HepG2 (cell line): ENCODE measurements around the gene ZNF567. TPM values are rescaled to one million over a fixed set of nuclear protein-coding genes. Genes with fewer than 3 reads are reported as not detected.

Source experiments
- ATAC-seq: fragments of 200-7000 bp; cut with Tn5 transposase; 3 replicates; pipeline ENCODE4 v1.9.1; 2020; ENCODE audit warnings: mild to moderate bottlenecking, moderate library complexity
- BruUV-seq: library from RNA; stranded (reverse); fragments of 400-500 nt; replicated peaks from 2 replicates; lab custom pipeline; 2021; lab: Mats Ljungman, UMichigan
- CTCF ChIA-PET: fragments of 300-600 bp; formaldehyde crosslinking; extraction: SDS; loops from one replicate; lab custom pipeline; 2021; ENCODE audit warnings: low total read pairs, inconsistent platforms, low intra/inter-chr PET ratio; lab: Yijun Ruan, JAX
- POLR2A ChIA-PET: fragments of 350-600 bp; sonication (Branson Sonifier 250); formaldehyde crosslinking; loops from one replicate; lab custom pipeline; 2020; ENCODE audit warnings: antibody characterized with exemption, inconsistent platforms; lab: Yijun Ruan, JAX
- DNase-seq: peaks from one replicate; pipeline ENCODE4 v3.0.0-alpha.2; 2015; ENCODE audit warnings: low spot score
- FAIRE-seq: peaks from 3 replicates; lab custom pipeline; 2011; peaks lifted over from hg19 to GRCh38; lab: Jason Lieb, UNC
- H2AFZ ChIP-seq: one replicate; pipeline ENCODE4 v1.6.1; 2011; ENCODE audit warnings: low read length, inconsistent platforms
- H3K27ac ChIP-seq: fragments of 300-600 bp; 3 replicates; pipeline ENCODE4 v1.8.0; 2011; ENCODE audit warnings: mixed run types, mild to moderate bottlenecking, mixed read lengths, low read length, inconsistent platforms; ENCODE audit not compliant: insufficient read depth; ENCODE audit errors: extremely low read length
- H3K27me3 ChIP-seq, 2 experiments: fragments of 200-600 bp in 1 of 2; 2 replicates in 1 of 2; 3 replicates in 1 of 2; pipeline versions ENCODE4 v1.6.0 to v1.8.0; 2011; ENCODE audit warnings: low read length in 2 of 2, mild to moderate bottlenecking in 2 of 2, moderate library complexity in 2 of 2, inconsistent platforms in 1 of 2; ENCODE audit not compliant: insufficient read depth in 2 of 2, control insufficient read depth in 1 of 2
- H3K36me3 ChIP-seq, 2 experiments: fragments of 200-600 bp in 1 of 2; replicated peaks in 1 of 2; 2 replicates in 1 of 2; 3 replicates in 1 of 2; pipeline versions ENCODE4 v1.5.1 to v1.8.0; 2011; ENCODE audit warnings: low read length in 2 of 2, inconsistent platforms in 1 of 2; ENCODE audit not compliant: insufficient read depth in 2 of 2, control insufficient read depth in 1 of 2
- H3K4me1 ChIP-seq: 2 replicates; pipeline ENCODE4 v1.5.1; 2012; ENCODE audit warnings: low read length, inconsistent platforms; ENCODE audit not compliant: insufficient read depth
- H3K4me2 ChIP-seq: 2 replicates; pipeline ENCODE4 v1.6.0; 2011; ENCODE audit warnings: low read depth, low read length, inconsistent platforms
- H3K4me3 ChIP-seq, 3 experiments: fragments of 200-600 bp in 1 of 3; sonication (generic), shearing (Covaris generic) in 1 of 3; replicated peaks in 1 of 3; 2 replicates each; pipeline ENCODE4 v1.5.1; 2011 to 2016; ENCODE audit warnings: low read length in 3 of 3, inconsistent platforms in 2 of 3, low read depth in 2 of 3, mild to moderate bottlenecking in 2 of 3, control low read depth in 1 of 3, mixed read lengths in 1 of 3; ENCODE audit not compliant: insufficient read depth in 1 of 3
- H3K79me2 ChIP-seq: one replicate; pipeline ENCODE4 v1.6.1; 2011; ENCODE audit warnings: low read length, inconsistent platforms; ENCODE audit not compliant: insufficient read depth
- H3K9ac ChIP-seq: 2 replicates; pipeline ENCODE4 v1.6.0; 2011; ENCODE audit warnings: mild to moderate bottlenecking, low read depth, low read length, inconsistent platforms; ENCODE audit not compliant: insufficient read depth
- H3K9me3 ChIP-seq: 2 replicates; pipeline ENCODE4 v1.5.1; 2012; ENCODE audit warnings: mild to moderate bottlenecking, low read length
- H4K20me1 ChIP-seq: 2 replicates; pipeline ENCODE4 v1.6.0; 2011; ENCODE audit warnings: inconsistent platforms, mild to moderate bottlenecking, low read length, moderate library complexity; ENCODE audit not compliant: insufficient read depth
- ATF4 ChIP-seq, 2 experiments: fragments of 450-650 bp in 1 of 2; sonication (generic) in 1 of 2; formaldehyde crosslinking; IDR thresholded peaks; 2 replicates each; pipeline versions ENCODE4 v1.5.0 to v1.8.0; 2020 to 2022; ENCODE audit warnings: mild to moderate bottlenecking in 1 of 2, missing genetic modification reagents in 1 of 2
- ATRX ChIP-seq: sonication (generic); formaldehyde crosslinking; IDR thresholded peaks from 2 replicates; pipeline ENCODE4 v1.4.0; 2020; ENCODE audit warnings: missing genetic modification reagents, borderline replicate concordance
- CREB1 ChIP-seq, 2 experiments: fragments of 450-650 bp in 1 of 2; IDR thresholded peaks; 2 replicates each; pipeline ENCODE4 v1.6.1; 2016 to 2017; ENCODE audit warnings: control low read depth in 1 of 2, mild to moderate bottlenecking in 1 of 2, missing compliant biosample characterization in 1 of 2, missing genetic modification characterization in 1 of 2
- HNF1A ChIP-seq, 2 experiments: sonication (generic) in 1 of 2; formaldehyde crosslinking in 1 of 2; IDR thresholded peaks; 2 replicates each; pipeline versions ENCODE4 v1.4.0 to v1.6.1; 2016 to 2020; ENCODE audit warnings: borderline replicate concordance in 1 of 2, low read depth in 1 of 2, mild to moderate bottlenecking in 1 of 2, missing genetic modification reagents in 1 of 2
- KDM6A ChIP-seq: IDR thresholded peaks from 2 replicates; pipeline ENCODE4 v1.6.1; 2016; ENCODE audit warnings: low read depth
- LRRFIP1 ChIP-seq: sonication (generic); formaldehyde crosslinking; conservative IDR thresholded peaks from 2 replicates; pipeline ENCODE4 v1.4.0; 2020; ENCODE audit warnings: missing genetic modification reagents
- ZFP91 ChIP-seq: sonication (generic); formaldehyde crosslinking; IDR thresholded peaks from 2 replicates; pipeline ENCODE4 v1.9.0; 2022; ENCODE audit warnings: missing genetic modification reagents, mild to moderate bottlenecking, borderline replicate concordance
- ZNF33B ChIP-seq: sonication (generic); formaldehyde crosslinking; IDR thresholded peaks from 2 replicates; pipeline ENCODE4 v1.5.1; 2020; ENCODE audit warnings: mild to moderate bottlenecking, missing genetic modification reagents
- ZNF34 ChIP-seq: sonication (generic); formaldehyde crosslinking; IDR thresholded peaks from 2 replicates; pipeline ENCODE4 v1.4.0; 2020; ENCODE audit warnings: mild to moderate bottlenecking, missing genetic modification reagents, borderline replicate concordance
- ZNF644 ChIP-seq: IDR thresholded peaks from 2 replicates; pipeline ENCODE4 v1.6.1; 2016; ENCODE audit warnings: low read depth
- ZSCAN21 ChIP-seq: sonication (generic); formaldehyde crosslinking; IDR thresholded peaks from 2 replicates; pipeline ENCODE4 v1.8.0; 2022; ENCODE audit warnings: mild to moderate bottlenecking, missing genetic modification reagents, moderate library complexity, borderline replicate concordance
- WGBS: methylation state at CpG from one replicate; pipeline ENCODE4 v1.1.6; 2017; ENCODE audit warnings: low lambda C conversion rate; 5-methylcytosine and 5-hydroxymethylcytosine counted together
- in situ Hi-C: cut with HindIII; loops from 2 replicates; pipeline ENCODE4 v1.10.0; 2017; ENCODE audit warnings: low pct_unique_long_range_greater_than_20kb; ENCODE audit not compliant: extremely low pct_ligation_motif_present
- intact Hi-C: fragments of 100-400 bp; cut with micrococcal nuclease; formaldehyde crosslinking; loops from one replicate; pipeline ENCODE4 v1.10.0; 2022; ENCODE audit not compliant: unreplicated experiment
- polyA plus RNA-seq, 8 experiments: library from polyadenylated mRNA; depleted of rRNA in 3 of 8; stranded (reverse) in 7 of 8; unstranded in 1 of 8; fragments of >200 nt; fragmentation: Illumina TruSeq in 4 of 8; extraction: Trizol in 4 of 8; gene quantifications; 2 replicates each; pipeline versions ENCODE4 v1.2.1 to v1.2.3, GENCODE V29; 2011 to 2016; ENCODE audit warnings: low read depth in 4 of 8, missing spikeins in 1 of 8, mixed read lengths in 1 of 8; ENCODE audit not compliant: insufficient read depth in 1 of 8
- total RNA-seq, 5 experiments: library from RNA; depleted of rRNA; stranded (reverse); fragments of >200 nt; fragmentation: Illumina TruSeq; extraction: Trizol; gene quantifications; 2 replicates each; pipeline ENCODE4 v1.2.3, GENCODE V29; 2016; ENCODE audit warnings: low read depth in 1 of 5

ZNF567 gene
- total and polyA plus RNA-seq, 2 of the 13 experiments (the other 11 are each of a cell fraction or from before 2014, with no cell fraction given), result 3.1 to 6.8 TPM

GRCh38 chr19:36686365-36687213 is 823 bp upstream of the ZNF567 start:
- BruUV-seq, result TSS peak; percentile 73
- intact Hi-C loops (loop anchor here (2.0 to 5.0 kb wide), 3 partner anchors 20 to 151 kb away; partner anchors contain the start of genes ZNF461, ZNF529 and ZNF790), in situ Hi-C loops (no loop called here)
- Histone ChIP-seq H3K27me3 (peaks cover 0 to 3% of the 10 kb centered on the region in 2 experiments; a peak in 2 of 5 replicates), H3K4me2 (peak overlapping the region; percentile 90), H3K79me2 (peaks cover 18% of the 10 kb centered on the region), H4K20me1 (no peaks in the 10 kb centered on the region), H3K9me3 (peaks cover 15% of the 10 kb centered on the region; the same call in 1 of the 2 replicates), H3K36me3 (peaks cover 4 to 17% of the 10 kb centered on the region in 2 experiments; a peak in 4 of 5 replicates), H3K27ac (peak overlapping the region; percentile 56), H3K4me3 (peak overlapping the region; percentile 70 to 88 (median 86)), H3K4me1 (peaks cover 16% of the 10 kb centered on the region), H2AFZ (peak overlapping the region; percentile 79), H3K9ac (peak overlapping the region; percentile 85)
- ATAC-seq (peak; percentile 73), DNase-seq (no peak), FAIRE-seq (no peak)
- POLR2A ChIA-PET, result interaction anchor here (0.8 to 3.4 kb wide), 9 partner anchors 20 to 908 kb away, joined by 3 to 18 read pairs (median 4); partner anchors contain the start of genes ZFP14, ZNF260, ZNF345 and ZNF420
- CTCF ChIA-PET, result no interaction called here
- WGBS, result 0% methylated on average over 13 of the region's 20 CpGs
- TF ChIP-seq LRRFIP1 (no peak), KDM6A (no peak), ZNF34 (CRISPR knock-in tag) (peak; percentile 67; the same call in 1 of the 2 replicates), HNF1A (IDR thresholded peaks at IDR 0.05; ENCODE audit: low read depth) (no peak), HNF1A (CRISPR knock-in tag; IDR thresholded peaks at IDR 0.05; ENCODE audit: borderline replicate concordance) (no peak), ZNF644 (CRISPR knock-in tag) (no peak), ATRX (CRISPR knock-in tag) (no peak), ZSCAN21 (CRISPR knock-in tag) (peak; percentile 5; the same call in 1 of the 2 replicates), ZFP91 (CRISPR knock-in tag) (no peak), ATF4 (CRISPR knock-in tag; IDR thresholded peaks at IDR 0.05) (no peak), ZNF33B (CRISPR knock-in tag) (no peak), CREB1 (IDR thresholded peaks at IDR 0.05) (no peak), CREB1 (CRISPR knock-in tag; IDR thresholded peaks at IDR 0.05) (no peak)
